Psoas muscle (tissue), 8 donors: Measurements from ENCODE around the gene MIEF1. TPM values are rescaled to one million over a fixed set of nuclear protein-coding genes. Genes with fewer than 3 reads are reported as not detected.
A peak's percentile ranks its signal among the peaks of the same experiment; 100 is the strongest.

Source experiments
- ATAC-seq, 4 donors: fragments of 200-7000 bp; cut with Tn5 transposase; one replicate each; pipeline ENCODE4 v1.9.1; 2020; ENCODE audit warnings: moderate library complexity in 3 of 4, mild to moderate bottlenecking in 2 of 4
- DNase-seq, 2 donors: peaks; one replicate each; pipeline ENCODE4 v3.0.0-alpha.2; 2020
- H3K27ac ChIP-seq: fragments of 200-600 bp; one replicate; pipeline ENCODE4 v1.8.0; 2022
- H3K27me3 ChIP-seq, 3 donors: fragments of 200-600 bp in 1 of 3; one replicate each; pipeline versions ENCODE4 v1.6.1 to v1.8.0; 2013 to 2022; ENCODE audit warnings: low read length in 2 of 3, mild to moderate bottlenecking in 2 of 3, moderate library complexity in 1 of 3; ENCODE audit not compliant: insufficient read depth in 3 of 3
- H3K36me3 ChIP-seq, 2 donors: fragments of 200-600 bp in 1 of 2; one replicate each; pipeline versions ENCODE4 v1.6.1 to v1.8.0; 2013 to 2022; ENCODE audit warnings: low read depth in 1 of 2, mild to moderate bottlenecking in 1 of 2, moderate library complexity in 1 of 2; ENCODE audit not compliant: insufficient read depth in 1 of 2
- H3K4me1 ChIP-seq: fragments of 200-600 bp; one replicate; pipeline ENCODE4 v1.8.0; 2022
- H3K4me3 ChIP-seq: fragments of 200-600 bp; one replicate; pipeline ENCODE4 v1.8.0; 2022; ENCODE audit warnings: mild to moderate bottlenecking
- H3K9me3 ChIP-seq: fragments of 200-600 bp; one replicate; pipeline ENCODE4 v1.8.0; 2022
- CTCF ChIP-seq: fragments of 200-600 bp; IDR thresholded peaks from one replicate; pipeline ENCODE4 v1.8.0; 2022; ENCODE audit warnings: antibody characterized with exemption
- WGBS, 3 donors: extraction: QIAGEN DNeasy Blood & Tissue Kit; methylation state at CpG; one replicate each; pipeline versions ENCODE4 v1.1.6 to v1.1.7; 2013; 5-methylcytosine and 5-hydroxymethylcytosine counted together
- intact Hi-C, 2 donors: fragments of 100-400 bp; cut with DNase I; formaldehyde crosslinking; loops; one replicate each; pipeline versions ENCODE4 v1.11.0 to v1.14.2; 2022
- polyA plus RNA-seq, 3 donors: library from polyadenylated mRNA; stranded (reverse); fragments of 200-250 nt; gene quantifications; one replicate each; pipeline ENCODE4 v1.2.3, GENCODE V29; 2013
- total RNA-seq, 4 donors: library from RNA; stranded (reverse); fragmentation: NEBNext Ultra II Directional in 2 of 4; extraction: Animal tissue kit (Norgen Biotek cat#: 25700) in 2 of 4; gene quantifications; one replicate each; pipeline versions ENCODE4 v1.2.1 to v1.2.4, GENCODE V29; 2021 to 2023
- donor health status: healthy with polysubstance abuse.
- donor health status: DM: no; HTN: no; CAD: no; lungs with moderate emphysema.
- donor health status: Bipolar disorder and iron deficiency.
- donor health status: healthy.
- donor health status: DM: yes; HTN: yes; CAD: no.
- donor health status: DM: no; HTN: no; CAD: no.
- donor health status: DM: no; HTN: no; CAD: no.
- donor health status: DM: yes; HTN: yes; CAD: no.

The MIEF1 gene
- total and polyA plus RNA-seq, 7 donors = 7.4 to 20.9 (median 14.0) TPM

- Histone ChIP-seq H3K4me3 (no peak overlapping the region), H3K9me3 (no peaks in the 10 kb centered on the region), H3K27ac (no peak overlapping the region), H3K27me3 (no peaks in the 10 kb centered on the region), H3K36me3 (no peaks in the 10 kb centered on the region), H3K4me1 (peaks cover 7% of the 10 kb centered on the region)
- DNase-seq (no peak), ATAC-seq (no peak)
- WGBS, 3 donors = 48 to 71% (median 49%) methylated on average over 4 of the region's 4 CpGs
- intact Hi-C loops = loop anchor here (5.0 to 10.0 kb wide), 2 partner anchors 34 to 89 kb away; no protein-coding TSS in a partner anchor
- no peak for TF ChIP-seq CTCF
Observed at GRCh38 chr22:39493759-39494158, 8.3 kb upstream of the MIEF1 start.

GRCh38 chr22:39494471-39495120 is 7.5 kb upstream of the MIEF1 start:
- Histone ChIP-seq H3K36me3 (no peaks in the 10 kb centered on the region), H3K27me3 (no peaks in the 10 kb centered on the region), H3K4me3 (no peak overlapping the region), H3K9me3 (no peaks in the 10 kb centered on the region), H3K27ac (no peak overlapping the region), H3K4me1 (peaks cover 7% of the 10 kb centered on the region)
- WGBS, 3 donors = 77 to 81% (median 79%) methylated on average over 10 of the region's 10 CpGs
- no peak for DNase-seq
- TF ChIP-seq CTCF = no peak
- ATAC-seq = no peak
- intact Hi-C loops = loop anchor here (5.0 to 10.0 kb wide), 2 partner anchors 33 to 90 kb away; no protein-coding TSS in a partner anchor

- intact Hi-C loops = loop anchor here in 1 of 2 donors (10.0 kb wide), 1 partner anchor 91 kb away; no protein-coding TSS in a partner anchor
- DNase-seq (peak; percentile 76 to 82), ATAC-seq (peak; percentile 76 to 83 (median 78))
- H3K36me3 ChIP-seq = no peaks in the 10 kb centered on the region
- H3K4me3 ChIP-seq = no peak overlapping the region
- 43 to 46% (median 46%) methylated on average over 13 of the region's 13 CpGs for WGBS, 3 donors
- no peaks in the 10 kb centered on the region for H3K27me3 ChIP-seq
- H3K4me1 ChIP-seq = peaks cover 10% of the 10 kb centered on the region
- TF ChIP-seq CTCF = peak; percentile 67
- H3K9me3 ChIP-seq = no peaks in the 10 kb centered on the region
- H3K27ac ChIP-seq = no peak overlapping the region
Observed at GRCh38 chr22:39496131-39496838, 5.8 kb upstream of the MIEF1 start.

GRCh38 chr22:39497429-39497828 is 4.7 kb upstream of the MIEF1 start:
- intact Hi-C loops = loop anchor here in 1 of 2 donors (10.0 kb wide), 1 partner anchor 93 kb away; no protein-coding TSS in a partner anchor
- DNase-seq (no peak), ATAC-seq (no peak)
- Histone ChIP-seq H3K27me3 (no peaks in the 10 kb centered on the region), H3K4me3 (no peak overlapping the region), H3K4me1 (peaks cover 13% of the 10 kb centered on the region), H3K27ac (no peak overlapping the region), H3K9me3 (no peaks in the 10 kb centered on the region), H3K36me3 (no peaks in the 10 kb centered on the region)
- no peak for TF ChIP-seq CTCF
- WGBS, 3 donors = 86 to 90% (median 87%) methylated on average over 8 of the region's 8 CpGs
